Measurements from ENCODE around the gene ST3GAL5. TPM values are rescaled to one million over a fixed set of nuclear protein-coding genes. Genes with fewer than 3 reads are reported as not detected.

Gene ST3GAL5
- total and polyA plus RNA-seq, 2 donors (not counting 1 experiment from before 2014, with no cell fraction given): 6.2 to 10.9 TPM

DNA sequence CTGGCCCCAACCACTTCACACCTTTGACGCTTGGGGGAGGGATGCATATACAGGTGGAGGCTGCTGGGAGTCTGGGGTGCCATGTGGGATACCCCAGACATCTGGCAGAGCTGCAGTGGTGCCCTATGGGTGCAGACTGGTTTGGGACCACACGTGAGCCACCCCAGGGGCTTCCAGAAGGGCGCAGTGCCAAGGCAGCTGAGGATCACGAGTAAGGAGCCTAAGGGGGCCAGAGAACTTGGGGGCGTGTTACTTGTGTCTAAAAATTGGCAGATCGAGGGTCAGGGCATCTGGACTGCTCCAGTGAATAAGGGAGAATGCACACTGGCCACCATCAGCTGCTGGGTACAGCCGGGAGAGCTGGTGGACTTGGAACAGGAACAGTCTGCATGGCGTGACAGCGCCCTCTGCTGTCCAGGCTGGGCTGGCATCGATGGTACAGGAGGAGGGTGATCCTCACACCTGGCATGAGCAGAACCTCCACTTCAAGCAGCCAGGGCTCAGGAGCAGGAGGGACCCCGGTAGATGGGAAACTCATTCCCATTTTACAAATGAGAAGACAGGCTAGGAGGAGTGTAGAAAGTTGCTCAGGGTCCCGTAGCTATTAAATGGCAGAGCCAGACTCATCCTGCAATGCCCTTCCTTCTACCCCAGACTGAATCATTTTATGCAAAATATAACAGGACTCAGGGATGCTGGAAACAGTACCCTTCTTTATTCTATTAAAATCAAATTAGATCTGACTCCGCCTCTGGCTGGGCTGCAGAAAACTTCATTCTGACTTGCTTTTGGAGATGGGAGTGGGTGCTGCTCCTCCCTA lies 74.6 kb downstream of the ST3GAL5 start:
- no peaks in the 10 kb centered on the region for H3K36me3 ChIP-seq (ENCODE audit: control insufficient read depth, insufficient read depth, low read length)
- peak; percentile 71 to 88 for DNase-seq (ENCODE audit: low read depth in 2 of 2)
- H3K9ac ChIP-seq (ENCODE audit: insufficient read depth, low read length): no peak overlapping the region
- no peaks in the 10 kb centered on the region for H3K27me3 ChIP-seq (ENCODE audit: control insufficient read depth, insufficient read depth, low read length)
- no peaks in the 10 kb centered on the region for H3K79me2 ChIP-seq (ENCODE audit: control insufficient read depth, insufficient read depth, low read length)
- no peak for TF ChIP-seq EZH2 (IDR thresholded peaks at IDR 0.05; ENCODE audit: low read length, missing control alignments)
- TF ChIP-seq CTCF (conservative IDR thresholded peaks at IDR 0.05 in 1 of 2, IDR thresholded peaks at IDR 0.05 in 1 of 2; ENCODE audit: low read depth in 1 of 2, low read length in 2 of 2): peak; percentile 97 to 99
- no peak overlapping the region for H3K4me2 ChIP-seq (ENCODE audit: extremely low read depth, insufficient read depth, low read length)
- no peaks in the 10 kb centered on the region for H3K9me3 ChIP-seq (ENCODE audit: control insufficient read depth, insufficient read depth, low read depth, low read length)
- no peak overlapping the region for H3K27ac ChIP-seq (ENCODE audit: insufficient read depth, low read length)
- H2AFZ ChIP-seq (ENCODE audit: low read length): no peak overlapping the region
- no peaks in the 10 kb centered on the region for H4K20me1 ChIP-seq (ENCODE audit: control insufficient read depth, extremely low read depth, insufficient read depth, low read length)
- H3K4me1 ChIP-seq (ENCODE audit: control insufficient read depth, extremely low read depth, insufficient read depth, low read length): peaks cover 2% of the 10 kb centered on the region
- H3K4me3 ChIP-seq (replicated peaks in 1 of 4; ENCODE audit: control extremely low read depth in 1 of 4, insufficient read depth in 1 of 4, low read depth in 3 of 4, low read length in 4 of 4): no peak overlapping the region

- H3K9me3 ChIP-seq (ENCODE audit: control insufficient read depth, insufficient read depth, low read depth, low read length): no peaks in the 10 kb centered on the region
- DNase-seq (ENCODE audit: low read depth in 2 of 2): no peak
- no peak overlapping the region for H2AFZ ChIP-seq (ENCODE audit: low read length)
- H3K9ac ChIP-seq (ENCODE audit: insufficient read depth, low read length): no peak overlapping the region
- H3K4me3 ChIP-seq (replicated peaks in 1 of 4; ENCODE audit: control extremely low read depth in 1 of 4, insufficient read depth in 1 of 4, low read depth in 3 of 4, low read length in 4 of 4): no peak overlapping the region
- H4K20me1 ChIP-seq (ENCODE audit: control insufficient read depth, extremely low read depth, insufficient read depth, low read length): no peaks in the 10 kb centered on the region
- TF ChIP-seq EZH2 (IDR thresholded peaks at IDR 0.05; ENCODE audit: low read length, missing control alignments) (no peak), CTCF (conservative IDR thresholded peaks at IDR 0.05 in 1 of 2, IDR thresholded peaks at IDR 0.05 in 1 of 2; ENCODE audit: low read depth in 1 of 2, low read length in 2 of 2) (no peak)
- no peaks in the 10 kb centered on the region for H3K27me3 ChIP-seq (ENCODE audit: control insufficient read depth, insufficient read depth, low read length)
- peaks cover 2% of the 10 kb centered on the region for H3K4me1 ChIP-seq (ENCODE audit: control insufficient read depth, extremely low read depth, insufficient read depth, low read length)
- no peaks in the 10 kb centered on the region for H3K79me2 ChIP-seq (ENCODE audit: control insufficient read depth, insufficient read depth, low read length)
- H3K36me3 ChIP-seq (ENCODE audit: control insufficient read depth, insufficient read depth, low read length): no peaks in the 10 kb centered on the region
- H3K4me2 ChIP-seq (ENCODE audit: extremely low read depth, insufficient read depth, low read length): no peak overlapping the region
- H3K27ac ChIP-seq (ENCODE audit: insufficient read depth, low read length): no peak overlapping the region
Measured at GRCh38 chr2:85813211-85813981, 75.4 kb downstream of the ST3GAL5 start.

GRCh38 chr2:85812094-85812735 lies 76.6 kb downstream of the ST3GAL5 start:
- no peak for DNase-seq (ENCODE audit: low read depth in 2 of 2)
- Histone ChIP-seq H3K36me3 (ENCODE audit: control insufficient read depth, insufficient read depth, low read length) (no peaks in the 10 kb centered on the region), H3K79me2 (ENCODE audit: control insufficient read depth, insufficient read depth, low read length) (no peaks in the 10 kb centered on the region), H3K4me1 (ENCODE audit: control insufficient read depth, extremely low read depth, insufficient read depth, low read length) (peaks cover 2% of the 10 kb centered on the region), H3K9me3 (ENCODE audit: control insufficient read depth, insufficient read depth, low read depth, low read length) (no peaks in the 10 kb centered on the region), H3K4me3 (replicated peaks in 1 of 4; ENCODE audit: control extremely low read depth in 1 of 4, insufficient read depth in 1 of 4, low read depth in 3 of 4, low read length in 4 of 4) (no peak overlapping the region), H2AFZ (ENCODE audit: low read length) (no peak overlapping the region), H3K9ac (ENCODE audit: insufficient read depth, low read length) (no peak overlapping the region), H3K27ac (ENCODE audit: insufficient read depth, low read length) (no peak overlapping the region), H3K4me2 (ENCODE audit: extremely low read depth, insufficient read depth, low read length) (no peak overlapping the region), H4K20me1 (ENCODE audit: control insufficient read depth, extremely low read depth, insufficient read depth, low read length) (no peaks in the 10 kb centered on the region), H3K27me3 (ENCODE audit: control insufficient read depth, insufficient read depth, low read length) (no peaks in the 10 kb centered on the region)
- TF ChIP-seq CTCF (conservative IDR thresholded peaks at IDR 0.05 in 1 of 2, IDR thresholded peaks at IDR 0.05 in 1 of 2; ENCODE audit: low read depth in 1 of 2, low read length in 2 of 2) (no peak), EZH2 (IDR thresholded peaks at IDR 0.05; ENCODE audit: low read length, missing control alignments) (no peak)

Data from fibroblast of lung (primary cell).